Erythroblast (primary cell): Measurements from ENCODE around the gene TOMM22.

Experiments used
- DNase-seq, 2 experiments: peaks; one replicate each; lab custom pipeline; 2025; lab: John Stamatoyannopoulos, UW
- GATA1 ChIP-seq: IDR thresholded peaks from 2 replicates; pipeline ENCODE4 v1.6.1; 2011; ENCODE audit warnings: low read depth, mild to moderate bottlenecking, control low read depth, low read length, moderate library complexity
- POLR2A ChIP-seq: IDR thresholded peaks from 2 replicates; pipeline ENCODE4 v1.6.1; 2011; ENCODE audit warnings: mild to moderate bottlenecking, low read length

TOMM22 gene

DNA sequence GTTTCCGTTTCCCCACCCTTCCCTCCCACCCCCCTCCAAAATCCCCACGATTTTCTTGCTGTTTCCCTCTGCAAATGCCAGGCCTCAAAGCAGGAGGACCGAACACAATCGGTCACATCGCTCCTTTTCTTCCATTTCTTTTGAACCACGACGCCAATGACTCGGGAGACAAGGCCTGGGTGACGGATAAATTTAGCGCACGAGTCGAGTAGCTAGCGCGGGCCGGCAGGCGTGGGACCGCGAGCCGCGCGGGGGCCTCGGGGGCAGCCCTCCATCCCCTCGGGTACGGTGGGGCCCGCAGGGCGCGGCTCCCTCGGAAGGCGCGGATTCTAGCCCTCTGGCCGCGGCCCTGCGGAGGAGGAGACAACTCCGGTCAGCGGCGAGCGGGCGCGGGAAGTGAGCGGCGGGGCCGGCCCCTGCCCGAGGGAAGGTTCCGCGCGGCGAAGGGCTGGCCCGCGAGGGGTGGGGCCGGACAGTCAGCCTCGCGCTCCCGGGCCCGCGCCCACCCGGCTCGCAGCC is 18.6 kb downstream of the TOMM22 start:
- no peak for DNase-seq
- TF ChIP-seq POLR2A (no peak), GATA1 (no peak)

- TF ChIP-seq GATA1 (no peak), POLR2A (peak; percentile 99)
Observed at GRCh38 chr22:38700789-38701628, 19.3 kb downstream of the TOMM22 start, which contains the start of gene JOSD1. Gene JOSD1, minus strand, starts transcription at chr22:38700943. Its CDS starts 956 bp downstream, at chr22:38699987.

GRCh38 chr22:38704654-38705234 is 23.0 kb downstream of the TOMM22 start:
- DNase-seq = peak; percentile 63 to 72
- TF ChIP-seq GATA1 (no peak), POLR2A (no peak)

More at GRCh38 chr22:38700789-38701628, 19.3 kb downstream of the TOMM22 start, which contains the start of gene JOSD1:
- DNase-seq = peak; percentile 98 to 99

GRCh38 chr22:38705235-38706100 is 23.7 kb downstream of the TOMM22 start, which contains the start of gene GTPBP1:
Gene GTPBP1, plus strand, starts transcription at chr22:38705944. Its CDS starts 12 bp downstream, at chr22:38705956.
- no peak for TF ChIP-seq GATA1
- TF ChIP-seq POLR2A = peak; percentile 96
- peak; percentile 100 for DNase-seq

DNA sequence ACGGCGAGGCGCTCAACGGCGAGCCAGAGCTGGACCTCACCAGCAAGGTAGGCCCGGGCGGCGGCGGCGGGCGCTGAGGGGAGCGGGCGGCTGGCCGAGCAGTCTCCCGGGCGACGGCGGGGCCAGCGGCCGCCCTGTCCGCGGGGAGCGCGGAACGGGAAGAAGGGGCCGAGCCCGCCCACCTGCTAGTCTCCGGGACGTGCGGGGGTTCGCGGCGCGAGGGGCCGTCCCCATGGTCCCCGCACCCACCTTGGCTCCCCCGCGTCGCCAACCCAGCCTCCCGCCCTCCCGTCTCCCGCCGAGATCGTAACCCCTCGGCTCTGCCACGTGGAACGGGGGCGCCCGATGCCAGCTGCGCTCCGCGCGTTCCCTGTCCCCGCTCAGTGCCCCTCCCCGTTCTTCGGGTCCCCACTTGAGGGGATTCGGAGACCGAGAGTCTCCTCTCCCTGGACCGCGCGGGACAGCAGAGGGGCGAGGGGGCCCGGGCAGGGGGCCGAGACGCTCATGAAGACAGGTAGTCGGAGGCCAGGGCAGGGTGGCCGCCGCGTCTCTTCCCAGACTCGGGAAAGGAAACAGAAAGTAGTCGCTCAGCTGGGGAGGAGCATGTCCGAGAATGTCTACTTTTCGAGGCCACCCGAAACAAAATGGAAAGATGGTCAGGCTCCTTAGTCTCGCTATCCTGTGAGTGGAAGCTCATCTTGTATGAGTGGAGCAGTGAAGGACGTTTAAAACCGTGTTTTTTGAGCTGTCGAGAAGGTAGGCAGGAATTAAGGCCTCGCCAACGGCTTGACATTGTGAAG is 24.5 kb downstream of the TOMM22 start:
- DNase-seq = peak; percentile 66 to 79
- TF ChIP-seq GATA1 (no peak), POLR2A (no peak)

GRCh38 chr22:38706901-38707195 is 25.1 kb downstream of the TOMM22 start:
- DNase-seq = no peak
- TF ChIP-seq POLR2A = no peak
- TF ChIP-seq GATA1 = no peak

GRCh38 chr22:38707346-38707745 is 25.6 kb downstream of the TOMM22 start:
- no peak for TF ChIP-seq POLR2A
- TF ChIP-seq GATA1 = no peak
- DNase-seq = peak; percentile 54 to 70

GRCh38 chr22:38707984-38708383 is 26.2 kb downstream of the TOMM22 start:
- TF ChIP-seq GATA1 = no peak
- TF ChIP-seq POLR2A = no peak
- peak in 1 of 2 experiments; percentile 29 for DNase-seq

DNA sequence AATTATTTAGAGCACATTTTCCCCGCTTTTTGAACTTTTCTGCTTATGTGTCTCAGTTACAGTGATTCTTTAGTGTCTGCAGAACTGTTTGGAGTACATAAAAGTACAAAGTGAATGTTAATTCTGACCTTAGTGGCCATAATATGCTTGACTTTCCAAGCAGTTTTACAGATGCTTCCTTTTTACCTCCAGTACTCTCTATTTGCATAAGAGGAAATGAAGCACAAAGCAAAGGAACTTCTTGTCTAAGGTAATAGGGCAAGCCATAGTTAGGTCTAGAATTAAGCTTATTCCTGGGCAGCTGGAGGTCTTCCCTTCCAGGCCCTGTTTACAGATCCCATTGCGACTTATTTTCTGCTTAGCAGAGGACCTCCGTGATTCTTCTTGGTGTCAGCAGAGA is 27.5 kb downstream of the TOMM22 start:
- no peak for TF ChIP-seq GATA1
- no peak for TF ChIP-seq POLR2A
- no peak for DNase-seq

- TF ChIP-seq POLR2A (peak; percentile 30), GATA1 (no peak)
- DNase-seq = peak; percentile 84 to 93
Observed at GRCh38 chr22:38710351-38710750, 28.6 kb downstream of the TOMM22 start.

GRCh38 chr22:38710866-38711265 is 29.1 kb downstream of the TOMM22 start:
- TF ChIP-seq POLR2A (no peak), GATA1 (no peak)
- no peak for DNase-seq

DNA sequence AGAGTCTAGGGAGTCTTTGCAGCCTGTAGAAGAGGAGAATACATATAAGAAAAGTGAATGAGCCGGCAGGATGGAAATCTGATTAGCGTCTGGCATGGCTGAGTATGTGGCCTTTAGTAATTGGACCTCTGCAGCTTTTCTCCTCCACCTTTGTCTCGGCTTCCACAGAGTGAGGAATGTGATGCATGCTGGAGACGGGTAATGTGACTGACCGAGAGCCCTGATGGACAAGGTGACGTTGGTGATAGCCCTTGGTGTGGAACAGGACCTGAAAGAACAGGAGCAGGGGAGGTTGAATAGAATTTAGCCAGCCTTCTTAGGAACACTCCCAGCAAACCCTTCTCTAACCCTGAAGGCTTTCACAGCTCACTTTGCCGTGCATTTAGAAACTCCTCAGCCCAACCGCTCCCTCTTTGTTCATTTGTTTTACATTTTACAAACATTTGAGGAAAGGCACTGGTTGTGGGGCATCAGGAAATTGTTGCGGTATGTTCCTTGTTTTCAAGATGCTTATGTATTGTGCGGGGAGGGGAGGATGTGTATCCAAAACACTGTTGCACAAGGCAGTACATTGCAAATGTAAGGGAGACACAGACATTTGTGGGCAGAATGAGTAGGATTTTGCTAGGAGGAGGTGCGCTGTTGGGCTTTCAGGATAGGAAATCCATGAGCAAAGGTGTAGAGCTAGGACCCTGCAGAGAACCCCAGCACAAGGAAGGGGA is 30.9 kb downstream of the TOMM22 start:
- no peak for DNase-seq
- TF ChIP-seq GATA1 (no peak), POLR2A (no peak)
